GM19395 (cell line): ENCODE results near the gene INSR.

Source experiments
- ATAC-seq: cut with Tn5 transposase; IDR thresholded peaks from one replicate; pipeline ENCODE4 v1.9.1; 2021; ENCODE audit warnings: mild to moderate bottlenecking, moderate library complexity; ENCODE audit not compliant: unreplicated experiment

Gene INSR

DNA sequence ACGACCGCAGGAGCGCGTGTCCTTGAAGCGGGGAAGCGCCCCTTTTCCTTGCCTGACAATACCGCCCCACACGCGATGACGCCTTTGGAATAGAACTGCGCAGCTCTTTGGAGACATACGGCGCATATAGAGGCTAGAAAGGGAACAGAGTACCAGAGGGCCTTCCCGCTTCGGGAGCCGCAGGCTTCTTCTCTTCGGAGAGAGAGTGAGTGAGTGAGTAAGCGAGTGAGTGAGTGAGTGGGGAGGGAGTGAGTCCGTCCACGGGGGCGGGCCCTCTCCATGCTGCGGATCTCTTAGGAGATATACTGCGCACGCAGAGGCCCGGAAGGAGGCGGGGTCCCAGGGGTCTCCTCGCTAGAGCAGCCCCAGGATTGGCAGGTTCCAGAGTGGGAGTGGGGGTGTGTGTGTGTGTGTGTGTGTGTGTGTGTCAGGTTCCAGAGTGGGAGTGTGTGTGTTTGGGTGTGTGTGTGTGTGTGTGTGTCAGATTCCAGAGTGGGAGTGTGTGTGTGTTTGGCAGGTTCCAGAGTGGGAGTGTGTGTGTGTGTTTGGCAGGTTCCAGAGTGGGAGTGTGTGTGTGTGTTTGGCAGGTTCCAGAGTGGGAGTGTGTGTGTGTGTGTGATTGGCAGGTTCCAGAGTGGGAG, 97.0 kb downstream of the INSR start:
- peak; percentile 66 for ATAC-seq

DNA sequence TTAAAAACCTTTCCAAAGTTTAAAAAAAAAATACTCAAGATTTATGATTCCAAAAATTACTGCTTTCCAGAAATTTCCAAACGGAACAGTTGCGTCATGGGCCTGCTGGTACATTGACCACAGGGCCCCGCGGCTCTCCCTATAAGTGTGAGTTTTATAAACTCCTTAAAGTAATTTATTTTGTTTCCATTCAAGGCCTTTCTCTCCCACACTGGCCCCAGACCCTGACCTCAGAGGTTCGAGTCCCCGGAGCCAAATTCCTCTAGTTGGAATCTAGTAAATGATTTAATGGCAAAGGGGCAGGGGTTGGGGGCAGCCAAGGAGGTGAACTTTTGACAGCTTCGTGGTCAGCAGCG, 97.5 kb downstream of the INSR start:
- ATAC-seq: no peak

DNA sequence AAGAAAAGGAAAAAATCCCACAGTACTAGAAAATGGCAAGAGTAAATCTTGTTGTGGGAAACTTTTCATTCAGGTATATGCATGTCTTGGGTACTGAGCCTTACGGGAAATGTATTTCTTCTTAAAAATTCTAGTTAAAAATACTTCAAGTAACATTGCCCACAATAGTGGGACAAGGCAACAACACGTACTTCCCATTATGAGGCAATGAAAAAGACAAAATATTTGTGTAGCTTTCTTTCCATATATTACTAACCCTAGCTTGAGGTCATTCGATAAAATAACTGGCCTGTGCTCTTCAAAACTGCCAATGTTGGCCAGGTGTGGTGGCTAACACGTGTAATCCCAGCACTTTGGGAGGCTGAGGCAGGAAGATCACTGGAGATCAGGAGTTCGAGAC, 99.2 kb downstream of the INSR start:
- ATAC-seq: no peak

DNA sequence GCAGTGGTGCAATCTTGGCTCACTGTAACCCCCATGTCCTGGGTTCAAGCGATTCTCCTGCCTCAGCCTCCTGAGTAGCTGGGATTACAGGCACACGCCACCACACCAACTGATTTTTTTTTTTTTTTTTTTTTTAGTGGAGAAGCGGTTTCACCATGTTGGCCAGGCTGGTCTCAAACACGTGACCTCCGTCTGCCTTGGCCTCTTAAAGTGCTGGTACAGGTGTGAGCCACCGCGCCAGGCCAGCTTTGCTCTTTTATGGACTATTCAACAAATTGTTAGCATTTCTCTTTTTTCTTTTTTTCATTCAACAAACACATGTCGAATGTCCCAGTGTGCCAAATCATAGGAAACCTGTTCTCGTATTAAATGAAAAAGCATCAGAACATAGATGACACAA, 99.6 kb downstream of the INSR start:
- no peak for ATAC-seq

DNA sequence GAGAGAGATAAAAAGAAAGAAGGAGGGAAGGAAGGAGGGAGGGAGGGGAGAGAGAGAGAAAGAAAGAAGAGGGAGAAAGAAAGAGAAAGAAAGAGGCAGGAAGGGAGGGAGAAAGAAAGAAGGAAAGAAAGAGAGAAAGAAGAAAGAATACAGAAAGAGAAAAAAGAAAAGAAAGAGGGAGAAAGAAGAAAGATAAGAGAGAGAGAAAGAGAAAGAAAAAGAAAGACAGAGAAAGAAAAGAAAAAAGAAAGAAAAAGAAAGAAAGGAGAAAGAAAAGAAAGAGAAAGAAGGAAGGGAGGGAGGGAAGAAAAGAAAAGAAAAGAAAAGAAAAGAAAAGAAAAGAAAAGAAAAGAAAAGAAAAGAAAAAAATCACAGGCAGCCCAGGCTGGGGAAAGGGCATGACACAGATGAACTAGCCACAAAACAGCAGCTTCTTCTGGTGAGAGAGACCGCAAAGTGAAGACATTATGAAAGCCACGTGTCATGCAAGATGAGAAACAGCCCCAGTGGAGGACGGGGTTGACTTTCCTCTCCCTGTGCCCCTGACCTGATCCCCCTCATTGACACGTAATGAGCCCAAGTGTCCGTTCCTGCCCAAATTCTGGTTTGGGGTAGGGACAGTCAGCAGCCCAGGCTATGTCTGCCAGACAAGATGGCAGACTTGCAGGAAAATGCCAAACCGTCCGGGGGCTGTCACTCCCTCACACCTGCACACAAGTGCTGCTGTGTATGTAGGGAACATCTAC, 102.1 kb downstream of the INSR start:
- ATAC-seq: no peak

DNA sequence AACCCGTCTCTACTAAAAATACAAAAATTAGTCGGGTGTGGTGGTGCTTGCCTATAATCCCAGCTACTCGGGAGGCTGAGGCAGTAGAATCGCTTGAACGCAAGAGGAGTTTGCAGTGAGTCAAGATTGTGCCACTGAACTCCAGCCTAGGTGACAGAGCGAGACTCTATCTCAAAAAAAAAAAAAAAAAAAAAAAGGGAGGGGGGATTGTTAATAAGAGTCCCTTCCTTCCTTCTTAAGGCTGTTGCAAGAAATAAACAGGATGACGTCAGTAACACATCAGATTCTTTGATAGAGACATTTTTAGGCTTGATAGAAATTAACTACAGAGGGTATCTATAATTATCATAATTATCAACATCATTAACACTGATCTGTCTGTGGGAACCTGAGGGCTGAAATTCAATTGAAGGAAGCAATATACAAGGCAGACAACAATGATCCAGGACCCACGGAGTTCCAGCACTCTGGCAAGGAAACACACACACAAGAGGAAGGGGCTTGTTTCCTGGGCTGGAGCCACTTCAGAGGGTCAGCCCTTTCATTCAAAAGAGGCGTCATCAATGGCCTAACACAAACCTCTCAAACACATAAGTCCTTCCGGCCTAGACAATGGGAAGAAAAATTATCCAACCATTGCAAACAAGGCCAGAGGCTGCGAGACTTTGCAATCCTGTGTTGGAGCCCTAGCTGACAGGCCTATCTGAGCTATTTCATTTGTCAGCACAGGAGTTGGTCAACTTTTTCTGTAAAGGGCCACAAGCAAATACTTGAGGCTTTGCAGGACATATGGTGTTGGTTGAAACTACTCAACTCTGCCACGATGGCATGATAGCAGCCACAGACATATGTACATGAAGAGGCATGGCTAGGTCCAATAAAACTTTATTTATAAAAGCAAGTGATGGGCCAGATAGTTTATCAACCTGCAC, 105.2 kb downstream of the INSR start:
- ATAC-seq: no peak

DNA sequence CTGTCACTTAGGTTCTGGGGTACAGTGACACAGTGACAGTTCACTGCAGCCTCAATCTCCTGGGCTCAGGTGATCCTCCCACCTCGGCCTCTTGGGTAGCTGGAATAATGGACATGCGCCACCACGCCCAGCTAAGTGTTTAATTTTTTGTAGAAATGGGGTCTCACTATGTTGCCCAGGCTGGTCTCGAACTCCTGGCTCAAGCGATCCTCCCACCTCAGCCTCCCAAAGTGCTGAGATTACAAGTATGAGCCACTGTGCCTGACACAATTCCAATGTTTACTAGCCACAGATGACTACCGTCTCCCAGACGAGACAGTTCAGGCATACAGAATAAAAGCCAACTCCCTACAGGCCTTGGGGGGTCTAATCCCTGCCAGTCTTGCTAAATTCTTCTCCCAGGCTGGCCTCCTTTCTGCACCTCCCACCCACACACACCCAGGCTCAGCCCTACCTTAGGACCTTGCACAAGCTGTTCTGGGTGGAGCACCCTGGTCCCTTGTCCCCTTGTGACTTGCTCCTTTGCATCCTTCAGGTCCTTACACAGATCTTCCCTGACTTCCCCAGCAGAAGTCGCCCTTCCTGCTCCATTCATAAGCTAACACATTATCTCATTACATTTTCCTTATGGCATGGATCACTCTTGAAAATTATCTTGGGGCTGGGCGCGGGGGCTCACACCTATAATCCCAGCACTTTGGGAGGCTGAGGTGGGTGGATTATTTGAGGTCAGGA, 106.4 kb downstream of the INSR start:
- ATAC-seq: no peak

DNA sequence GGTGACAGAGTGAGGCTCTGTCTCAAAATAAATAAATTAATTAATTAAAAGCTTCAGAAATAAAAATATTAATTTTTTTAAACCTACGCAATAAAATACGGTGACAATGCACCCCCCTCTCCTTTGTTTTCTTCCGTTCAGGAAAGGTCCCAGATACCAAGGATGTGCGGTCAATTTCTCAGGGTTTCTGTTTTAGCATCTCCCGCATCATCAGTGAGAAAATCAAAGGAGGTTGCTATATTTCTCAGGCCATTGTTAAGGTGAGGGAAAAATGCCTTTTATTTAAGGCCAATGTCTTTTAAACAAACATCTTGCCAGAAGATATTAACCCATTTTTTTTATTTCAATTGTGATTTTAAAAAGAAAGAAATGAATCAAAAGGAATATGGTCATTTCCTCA, 111.7 kb downstream of the INSR start:
- ATAC-seq: no peak

DNA sequence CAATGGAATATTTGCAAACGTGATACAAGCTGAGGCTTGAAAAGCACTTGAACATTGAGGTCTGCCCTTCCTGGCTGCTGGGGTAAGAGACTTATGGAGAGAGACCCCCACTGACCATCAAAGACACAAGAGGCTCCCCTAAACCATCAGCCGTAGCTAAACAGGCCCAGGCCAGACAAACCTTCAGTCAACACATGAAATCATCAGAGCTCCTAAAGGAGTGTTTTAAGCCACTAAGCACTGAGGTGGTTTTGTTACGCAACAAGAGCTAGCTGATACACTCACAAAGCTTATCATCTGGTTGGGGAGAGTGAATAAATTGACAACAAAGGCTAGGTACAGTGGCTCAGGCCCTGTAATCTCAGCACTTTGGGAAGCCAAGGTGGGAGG, 114.3 kb downstream of the INSR start:
- ATAC-seq: no peak

DNA sequence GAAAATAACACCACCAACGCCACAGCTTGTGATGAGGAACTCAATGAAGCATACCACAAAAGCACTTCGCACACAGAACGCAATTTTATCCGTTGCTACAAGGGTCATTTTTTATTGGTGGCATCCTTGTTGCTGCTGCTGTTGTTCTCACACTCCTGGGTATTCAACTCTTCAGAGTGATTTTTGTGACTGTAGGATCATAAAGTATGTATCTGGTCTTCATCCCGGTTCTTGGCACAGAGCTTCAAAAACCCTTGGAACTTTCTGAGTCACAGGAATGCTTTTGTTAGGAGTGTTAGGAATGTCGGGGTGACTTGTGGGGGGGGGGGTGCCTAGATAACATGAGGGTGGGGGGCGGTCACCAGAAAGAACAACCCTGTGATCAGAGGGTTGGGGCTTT, 116.3 kb downstream of the INSR start:
- ATAC-seq: no peak

DNA sequence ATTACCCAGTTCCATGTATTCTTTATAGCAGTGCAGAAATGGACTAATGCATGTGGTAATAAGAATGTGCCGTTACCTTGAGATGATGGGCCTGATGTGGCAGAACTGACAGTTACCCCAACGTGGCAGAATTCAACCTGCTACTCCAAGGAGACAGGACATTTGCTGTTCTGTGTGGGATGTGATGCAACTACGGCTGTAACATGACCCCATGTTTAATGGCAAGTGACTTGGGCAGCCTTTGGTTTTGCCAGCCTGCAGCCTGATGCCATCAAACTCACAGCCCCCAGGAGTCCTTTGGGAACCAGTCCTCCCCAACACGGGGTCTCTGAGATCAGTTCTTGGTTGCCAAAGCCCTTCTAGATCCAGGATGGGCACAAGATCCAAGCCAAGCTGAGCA, 117.4 kb downstream of the INSR start:
- ATAC-seq: no peak

DNA sequence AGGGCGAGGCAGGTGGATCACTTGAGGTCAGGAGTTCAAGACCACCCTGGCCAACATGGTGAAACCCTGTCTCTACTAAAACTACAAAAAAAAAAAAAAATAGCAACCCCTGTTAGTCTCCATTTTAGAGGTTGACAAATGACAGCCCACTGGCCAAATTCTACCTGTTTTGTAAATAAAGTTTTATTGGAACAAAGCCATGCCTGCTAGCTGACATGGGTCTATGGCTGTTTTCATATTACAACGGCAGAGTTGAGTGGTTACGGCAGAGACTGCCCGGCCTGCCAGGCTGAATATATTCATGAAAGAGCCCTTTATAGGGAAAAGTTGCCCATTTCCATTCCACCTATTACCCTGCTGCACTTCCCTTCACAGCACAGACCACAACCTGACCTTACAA, 121.4 kb downstream of the INSR start:
- ATAC-seq: no peak

DNA sequence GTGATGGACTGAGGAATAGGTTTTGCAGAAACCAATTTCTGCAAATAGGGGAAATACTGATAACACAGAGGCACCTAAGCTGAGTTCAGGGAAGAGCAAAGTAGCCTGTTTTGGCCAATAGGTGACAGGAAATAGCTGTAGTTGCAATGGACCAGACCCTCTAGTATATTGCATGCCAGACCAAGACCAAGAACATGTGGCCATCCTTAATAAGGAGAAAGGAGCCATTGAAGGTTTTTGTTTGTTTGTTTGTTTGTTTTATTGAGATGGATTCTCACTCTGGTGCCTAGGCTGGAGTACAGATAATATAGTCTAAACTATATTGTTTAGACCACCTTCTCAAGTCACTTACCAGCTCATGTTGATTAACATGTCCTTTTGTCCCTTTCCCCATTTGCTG, 123.2 kb downstream of the INSR start:
- ATAC-seq: no peak

DNA sequence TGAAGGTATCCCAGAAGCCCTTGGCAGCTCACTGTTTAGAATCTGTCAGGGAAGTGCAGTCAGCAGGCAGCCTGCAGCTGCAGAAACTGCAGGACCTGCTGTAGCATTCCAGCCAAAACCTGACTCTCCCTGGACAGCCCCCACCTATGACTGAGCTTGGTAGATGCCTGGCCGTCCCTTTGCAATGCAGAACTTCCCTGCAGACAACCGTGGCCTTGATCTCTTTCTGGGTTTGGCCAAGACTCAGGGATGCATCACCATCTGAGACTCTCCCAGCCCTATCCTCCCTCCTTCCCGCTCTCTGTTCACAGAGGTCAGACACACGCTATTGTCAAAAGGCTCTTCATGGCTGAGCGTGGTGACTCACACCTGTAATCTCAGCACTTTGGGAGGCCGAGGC, 125.3 kb downstream of the INSR start:
- ATAC-seq: no peak

DNA sequence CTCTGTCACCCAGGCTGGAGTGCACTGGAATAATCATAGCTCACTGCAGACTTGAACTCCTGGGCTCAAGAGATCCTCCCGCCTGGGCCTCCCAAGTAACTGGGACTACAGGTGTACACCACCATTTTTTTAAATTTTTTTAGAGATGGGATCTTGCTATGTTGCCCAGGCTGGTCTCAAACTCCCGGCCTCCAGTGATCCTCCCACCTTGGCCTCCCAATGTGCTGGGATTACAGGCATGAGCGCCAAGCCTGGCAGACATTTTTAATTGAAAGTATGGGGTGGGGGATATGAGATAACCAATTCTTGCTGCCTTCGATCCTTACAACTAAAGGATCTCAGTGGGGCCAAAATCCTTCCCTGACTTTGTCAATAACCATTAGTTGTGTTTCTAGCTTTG, 132.9 kb downstream of the INSR start:
- no peak for ATAC-seq

DNA sequence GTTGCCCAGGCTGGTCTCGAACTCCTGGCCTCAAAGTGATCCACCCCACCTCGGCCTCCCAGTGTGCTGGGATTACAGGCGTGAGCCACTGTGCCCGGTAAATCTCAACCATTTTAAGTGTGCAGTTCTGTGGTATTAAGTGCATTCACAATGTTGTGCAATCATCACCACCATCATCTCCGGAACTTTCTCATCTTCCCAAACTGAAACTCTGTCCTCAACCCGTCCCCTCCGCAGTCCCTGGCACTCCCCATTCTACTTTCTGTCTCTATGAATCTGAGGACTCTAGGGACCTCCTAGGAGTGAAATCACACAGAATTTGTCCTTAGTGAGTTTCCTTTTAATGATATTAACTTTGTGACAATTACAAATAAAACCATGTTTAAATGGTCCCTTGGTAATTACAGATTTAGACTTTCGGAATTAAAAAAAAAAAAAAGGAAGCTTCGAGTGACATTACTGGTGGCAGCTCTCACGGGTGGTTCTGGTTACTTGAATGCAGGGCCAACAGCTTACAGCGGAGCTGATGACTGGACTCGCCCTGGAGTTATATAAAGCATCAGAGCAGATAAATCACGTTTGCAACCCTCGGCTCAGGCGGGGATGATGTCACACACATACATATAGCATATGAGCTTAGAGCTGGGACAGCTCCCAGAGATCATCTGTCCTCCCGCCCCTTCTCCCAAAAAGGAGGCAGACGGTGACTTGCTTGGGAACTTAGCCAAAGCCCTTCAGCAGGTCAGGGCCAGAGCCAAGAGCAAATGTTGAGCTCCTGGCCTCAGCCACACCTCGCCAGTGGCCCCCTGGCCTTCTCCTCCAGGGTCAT, 134.9 kb downstream of the INSR start:
- no peak for ATAC-seq

DNA sequence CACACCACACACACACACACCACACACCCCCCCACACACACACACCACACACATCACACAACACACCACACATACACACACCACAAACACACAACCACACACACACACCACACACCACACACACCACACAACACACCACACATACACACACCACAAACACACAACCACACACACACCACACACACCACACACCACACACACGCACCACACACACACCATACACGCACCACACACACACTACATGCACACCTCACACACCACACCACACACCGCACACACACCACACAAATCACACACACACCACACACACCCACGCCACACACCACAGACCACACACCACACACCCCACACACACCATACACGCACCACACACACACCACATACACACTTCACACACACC, 141.2 kb downstream of the INSR start:
- no peak for ATAC-seq

DNA sequence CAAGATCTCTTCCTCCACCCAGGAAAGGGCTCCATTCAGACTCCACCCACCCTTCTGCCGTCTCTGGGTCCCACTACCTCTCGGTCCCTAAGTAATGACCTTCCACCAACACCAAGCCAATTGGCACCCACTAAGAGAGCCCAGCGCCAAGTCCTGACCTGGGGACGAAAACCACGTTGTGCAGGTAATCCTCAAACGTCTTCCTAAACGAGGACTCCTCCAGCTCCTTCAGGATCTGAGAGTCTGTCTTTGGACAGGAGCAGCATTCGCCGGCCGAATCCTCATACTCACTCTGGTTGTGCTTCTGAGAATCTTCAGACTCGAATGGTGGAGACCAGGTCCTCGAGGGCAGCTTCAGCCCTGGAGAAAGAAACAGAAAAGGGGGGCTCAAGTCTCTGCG, 141.6 kb downstream of the INSR start:
- no peak for ATAC-seq

DNA sequence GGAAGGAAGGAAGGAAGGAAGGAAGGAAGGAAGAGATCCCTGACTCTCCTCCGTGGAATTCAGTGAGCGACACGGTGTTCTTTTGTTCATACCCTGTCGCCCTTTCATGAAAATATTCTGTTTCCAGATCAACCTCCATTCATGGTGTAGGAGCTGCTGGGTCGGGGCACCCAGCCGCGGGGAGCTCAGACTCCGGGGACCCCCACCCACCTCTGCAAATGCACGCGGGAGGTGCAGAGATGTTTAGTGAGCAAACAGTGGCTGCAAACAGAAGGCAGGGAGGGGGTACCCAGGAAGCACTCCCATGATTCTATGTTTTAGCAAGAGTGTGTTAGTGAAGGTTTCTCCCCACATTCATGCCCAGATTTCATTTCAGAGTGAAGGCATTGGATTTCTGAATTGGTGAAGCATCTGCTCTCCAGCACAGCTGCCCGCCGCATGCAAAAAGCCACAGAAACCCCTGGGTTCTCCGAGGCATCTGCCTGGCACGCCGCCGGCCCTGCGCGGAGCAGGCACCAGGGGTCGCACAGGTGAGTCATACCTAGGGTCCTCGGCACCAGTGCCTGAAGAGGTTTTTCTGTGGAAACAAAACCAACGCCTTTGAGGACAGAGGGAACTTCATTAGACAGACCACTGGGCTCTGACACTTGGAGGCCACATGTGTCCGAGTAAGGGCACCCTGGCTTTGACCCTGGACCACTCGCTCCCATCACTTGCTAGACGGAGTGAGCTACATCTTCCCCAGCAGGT, 144.1 kb downstream of the INSR start:
- ATAC-seq: no peak
